Measurements from ENCODE around the gene LRRC38.
"Not testable (repeated sequence)": the region's sequence is repeated elsewhere in the genome, so short reads cannot be mapped to it uniquely, and the experiment has no call there.

LRRC38 gene

DNA sequence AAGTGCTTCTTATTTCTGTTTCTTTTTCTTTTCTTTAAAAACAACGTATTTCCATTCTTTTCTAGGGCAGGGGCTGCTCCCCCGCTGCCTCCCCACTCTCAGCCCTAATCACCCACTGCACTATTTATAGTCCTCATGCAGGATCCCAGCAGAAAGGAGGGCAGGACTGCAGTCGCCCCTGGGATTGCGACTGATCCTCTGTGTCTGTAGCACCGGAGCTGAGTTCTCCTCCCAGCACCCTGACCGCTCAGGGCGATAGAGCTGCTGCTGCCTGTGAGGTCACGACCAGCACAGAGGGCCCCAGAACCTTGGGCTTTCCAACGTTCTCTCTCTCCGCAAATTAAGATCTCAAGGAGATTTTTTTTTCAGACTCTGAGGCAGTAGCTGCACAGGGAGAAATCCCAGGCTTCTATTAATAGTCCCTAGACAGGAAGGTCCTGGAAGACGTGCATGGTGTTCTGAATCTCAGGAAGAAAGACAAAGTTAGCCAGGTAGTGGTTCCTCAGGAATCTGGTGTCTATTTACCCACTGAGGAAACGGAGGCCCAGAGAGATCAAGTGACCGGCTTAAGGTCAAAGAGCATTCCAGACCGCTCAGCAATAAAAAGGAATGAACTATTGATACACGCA lies 56.8 kb downstream of the LRRC38 start:
- DNase-seq: no peak

GRCh38 chr1:13451399-13451965 lies 62.3 kb downstream of the LRRC38 start:
- no peak for DNase-seq

GRCh38 chr1:13450204-13450603 lies 63.6 kb downstream of the LRRC38 start:
- no peak for DNase-seq

GRCh38 chr1:13443335-13443979 lies 70.3 kb downstream of the LRRC38 start:
- no peak for DNase-seq

- not testable (repeated sequence) for DNase-seq
These were observed 74.6 kb downstream of the LRRC38 start for GRCh38 chr1:13439104-13439783.

DNA sequence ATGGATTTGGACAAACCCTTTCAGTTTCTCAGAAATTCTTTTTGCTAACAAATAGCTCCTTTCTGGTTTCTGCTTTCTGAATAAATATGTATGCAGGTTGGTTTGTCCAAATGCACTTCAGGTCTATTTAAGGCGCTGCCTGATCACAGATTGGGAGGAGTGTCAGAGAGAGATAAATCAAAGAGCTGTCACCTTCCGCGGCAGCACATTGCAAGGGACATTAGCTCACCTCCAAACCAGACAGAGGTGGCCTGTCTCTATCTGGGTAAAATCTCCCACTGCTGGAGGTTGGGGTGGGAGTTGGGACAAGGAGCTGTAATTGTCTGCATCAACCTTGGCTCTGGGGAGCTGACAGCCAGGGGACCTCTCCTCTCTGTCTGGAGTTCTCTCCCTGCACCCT lies 78.3 kb downstream of the LRRC38 start:
- DNase-seq: no peak

GRCh38 chr1:13433694-13434358 lies 80.0 kb downstream of the LRRC38 start:
- DNase-seq: not testable (repeated sequence)

- DNase-seq: no peak
These were observed 81.6 kb downstream of the LRRC38 start for GRCh38 chr1:13432251-13432650.

DNA sequence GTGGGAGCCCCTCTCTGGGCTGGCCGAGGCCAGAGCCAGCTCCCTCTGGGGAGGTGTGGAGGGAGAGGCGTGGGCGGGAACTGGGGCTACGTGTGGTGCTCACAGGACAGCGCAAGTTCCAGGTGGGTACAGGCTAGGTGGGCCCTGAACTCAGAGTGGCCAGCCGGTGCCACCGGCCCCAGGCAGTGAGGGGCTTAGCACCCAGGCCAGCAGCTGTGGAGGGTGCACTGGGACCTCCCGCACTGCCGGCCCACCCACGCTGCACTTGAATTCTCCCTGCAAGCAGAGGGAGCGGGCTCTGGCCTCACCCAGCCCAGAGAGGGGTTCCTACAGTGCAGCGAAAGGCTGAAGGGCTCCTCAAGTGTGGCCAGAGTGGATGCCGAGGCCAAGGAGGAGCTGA lies 83.3 kb downstream of the LRRC38 start:
- DNase-seq: no peak
